GM12878 (cell line): ENCODE measurements around the gene ITGA7. TPM values are rescaled to one million over a fixed set of nuclear protein-coding genes. Genes with fewer than 3 reads are reported as not detected.

ENCODE experiments used
- BCL11A ChIP-seq: IDR thresholded peaks from 2 replicates; pipeline ENCODE4 v1.6.1; 2011; ENCODE audit warnings: low read depth, low read length
- EP300 ChIP-seq, 2 experiments: fragments of 150-350 bp in 1 of 2; IDR thresholded peaks; 2 replicates each; pipeline ENCODE4 v1.6.1; 2011 to 2012; ENCODE audit warnings: low read depth in 2 of 2, low read length in 2 of 2, borderline replicate concordance in 1 of 2, improper control_type of control experiment in 1 of 2, inconsistent platforms in 1 of 2; ENCODE audit not compliant: control insufficient read depth in 1 of 2
- IRF4 ChIP-seq: IDR thresholded peaks from 2 replicates; pipeline ENCODE4 v1.6.1; 2011; ENCODE audit warnings: low read depth, low read length
- JUNB ChIP-seq: IDR thresholded peaks from 2 replicates; pipeline ENCODE4 v1.6.1; 2016; ENCODE audit warnings: antibody characterized with exemption, mild to moderate bottlenecking
- MEF2A ChIP-seq: IDR thresholded peaks from 2 replicates; pipeline ENCODE4 v1.6.1; 2011; ENCODE audit warnings: low read depth, mild to moderate bottlenecking, low read length, moderate library complexity; ENCODE audit not compliant: insufficient read depth
- RUNX3 ChIP-seq: IDR thresholded peaks from 2 replicates; pipeline ENCODE4 v1.6.1; 2012; ENCODE audit warnings: low read length, inconsistent platforms
- SUZ12 ChIP-seq: fragments of 200-600 bp; sonication (generic); IDR thresholded peaks from one replicate; pipeline ENCODE4 v1.6.1; 2018; ENCODE audit warnings: antibody characterized with exemption, mild to moderate bottlenecking; ENCODE audit not compliant: unreplicated experiment
- TAF1 ChIP-seq: IDR thresholded peaks from 2 replicates; pipeline ENCODE4 v1.6.1; 2011; ENCODE audit warnings: mild to moderate bottlenecking, low read depth, low read length, borderline replicate concordance
- WRNIP1 ChIP-seq: IDR thresholded peaks from 2 replicates; pipeline ENCODE4 v1.6.1; 2011; ENCODE audit warnings: low read depth, low read length, improper control_type of control experiment, borderline replicate concordance
- ZNF207 ChIP-seq: fragments of 450-650 bp; IDR thresholded peaks from 2 replicates; pipeline ENCODE4 v1.6.1; 2014; ENCODE audit warnings: antibody characterized with exemption, mild to moderate bottlenecking, borderline replicate concordance
- ZNF622 ChIP-seq: fragments of 450-650 bp; IDR thresholded peaks from 2 replicates; pipeline ENCODE4 v1.6.1; 2017; ENCODE audit warnings: mild to moderate bottlenecking, inconsistent platforms
- polyA plus RNA-seq, 11 experiments: library from polyadenylated mRNA; depleted of rRNA in 4 of 11; unstranded in 6 of 11; stranded (reverse) in 5 of 11; fragments of >200 nt; fragmentation: Nextera tagmentation in 4 of 11; fragmentation: Illumina TruSeq in 1 of 11; extraction: Ambion mirVana in 4 of 11; extraction: Trizol in 1 of 11; gene quantifications; 1 replicate in 1 of 11; 2 replicates in 10 of 11; pipeline versions ENCODE4 v1.2.1 to v1.2.3, GENCODE V29; 2011 to 2016; ENCODE audit warnings: inconsistent platforms in 2 of 11, missing spikeins in 2 of 11, low read depth in 1 of 11
- total RNA-seq, 4 experiments: library from RNA; depleted of rRNA in 3 of 4; stranded (reverse); fragments of >200 nt in 3 of 4; fragmentation: Illumina TruSeq in 1 of 4; extraction: Trizol in 1 of 4; gene quantifications; 2 replicates each; pipeline versions ENCODE4 v1.2.1 to v1.2.3, GENCODE V29; 2013 to 2021
- TF ChIP-seq, protein P1 (sequence below): fragments of 450-650 bp; IDR thresholded peaks from 2 replicates; pipeline ENCODE4 v1.6.1; 2017; ENCODE audit warnings: mild to moderate bottlenecking
- TF ChIP-seq, protein P2 (sequence below): fragments of 450-650 bp; IDR thresholded peaks from 2 replicates; pipeline ENCODE4 v1.6.1; 2017; ENCODE audit warnings: borderline replicate concordance
- TF ChIP-seq, protein P3 (sequence below): fragments of 450-650 bp; conservative IDR thresholded peaks from 2 replicates; pipeline ENCODE4 v1.6.1; 2017; ENCODE audit warnings: mild to moderate bottlenecking, moderate library complexity
- TF ChIP-seq, protein P4 (sequence below): IDR thresholded peaks from 2 replicates; pipeline ENCODE4 v1.6.1; 2012; ENCODE audit warnings: improper control_type of control experiment, low read depth, low read length; ENCODE audit not compliant: insufficient replicate concordance

The ITGA7 gene
- total and polyA plus RNA-seq, 10 of the 15 experiments (the other 5 are each of a cell fraction or from before 2014, with no cell fraction given): 0.18 to 5.1 (median 1.5) TPM

DNA sequence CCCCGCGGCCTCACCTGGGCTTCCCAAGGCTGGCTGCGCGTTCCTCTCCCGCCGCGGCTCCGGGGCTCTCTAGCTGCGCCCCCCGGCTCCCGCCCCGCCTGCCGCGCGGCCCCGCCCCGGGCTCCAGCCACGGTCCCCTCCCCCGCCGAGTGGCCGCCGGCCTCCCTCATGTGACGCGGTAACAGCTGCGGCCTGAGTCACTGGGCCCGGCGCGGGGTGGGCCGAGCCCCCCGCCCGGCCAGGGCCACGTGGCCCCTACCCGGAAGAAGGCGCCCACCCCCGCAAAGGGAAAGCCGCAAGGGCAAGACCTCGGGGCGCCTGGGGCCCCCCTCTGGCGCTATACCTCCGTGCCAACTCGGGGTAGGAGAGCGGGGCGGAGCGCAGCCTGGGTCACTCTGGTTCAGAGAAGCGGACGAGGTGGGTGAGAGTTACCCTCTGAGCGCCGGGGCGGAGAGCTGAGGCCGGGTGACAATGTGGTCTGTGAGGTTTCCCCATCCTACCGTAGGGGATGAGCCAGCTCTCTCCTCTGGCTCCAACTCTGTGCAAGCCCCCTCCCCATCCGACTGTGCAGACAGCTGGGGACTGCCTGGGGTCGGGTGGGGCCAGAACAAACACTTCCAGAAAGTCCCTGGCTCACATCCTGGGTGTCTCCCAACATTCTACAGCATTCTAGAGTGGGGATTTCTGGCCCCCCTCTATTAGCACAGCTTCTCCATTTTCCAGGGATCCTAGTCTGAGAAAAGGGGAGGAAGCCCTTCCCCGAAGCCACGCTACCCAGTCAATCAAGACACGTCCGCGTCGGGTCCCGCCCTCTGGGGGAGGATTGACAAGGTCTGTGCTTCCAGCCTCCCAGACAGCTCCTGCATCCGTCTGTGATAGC, 21.5 kb upstream of the ITGA7 start, which contains the start of gene CD63 (continued):
- TF ChIP-seq, protein P1, sequence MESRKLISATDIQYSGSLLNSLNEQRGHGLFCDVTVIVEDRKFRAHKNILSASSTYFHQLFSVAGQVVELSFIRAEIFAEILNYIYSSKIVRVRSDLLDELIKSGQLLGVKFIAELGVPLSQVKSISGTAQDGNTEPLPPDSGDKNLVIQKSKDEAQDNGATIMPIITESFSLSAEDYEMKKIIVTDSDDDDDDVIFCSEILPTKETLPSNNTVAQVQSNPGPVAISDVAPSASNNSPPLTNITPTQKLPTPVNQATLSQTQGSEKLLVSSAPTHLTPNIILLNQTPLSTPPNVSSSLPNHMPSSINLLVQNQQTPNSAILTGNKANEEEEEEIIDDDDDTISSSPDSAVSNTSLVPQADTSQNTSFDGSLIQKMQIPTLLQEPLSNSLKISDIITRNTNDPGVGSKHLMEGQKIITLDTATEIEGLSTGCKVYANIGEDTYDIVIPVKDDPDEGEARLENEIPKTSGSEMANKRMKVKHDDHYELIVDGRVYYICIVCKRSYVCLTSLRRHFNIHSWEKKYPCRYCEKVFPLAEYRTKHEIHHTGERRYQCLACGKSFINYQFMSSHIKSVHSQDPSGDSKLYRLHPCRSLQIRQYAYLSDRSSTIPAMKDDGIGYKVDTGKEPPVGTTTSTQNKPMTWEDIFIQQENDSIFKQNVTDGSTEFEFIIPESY: no peak
- TF ChIP-seq, protein P2, sequence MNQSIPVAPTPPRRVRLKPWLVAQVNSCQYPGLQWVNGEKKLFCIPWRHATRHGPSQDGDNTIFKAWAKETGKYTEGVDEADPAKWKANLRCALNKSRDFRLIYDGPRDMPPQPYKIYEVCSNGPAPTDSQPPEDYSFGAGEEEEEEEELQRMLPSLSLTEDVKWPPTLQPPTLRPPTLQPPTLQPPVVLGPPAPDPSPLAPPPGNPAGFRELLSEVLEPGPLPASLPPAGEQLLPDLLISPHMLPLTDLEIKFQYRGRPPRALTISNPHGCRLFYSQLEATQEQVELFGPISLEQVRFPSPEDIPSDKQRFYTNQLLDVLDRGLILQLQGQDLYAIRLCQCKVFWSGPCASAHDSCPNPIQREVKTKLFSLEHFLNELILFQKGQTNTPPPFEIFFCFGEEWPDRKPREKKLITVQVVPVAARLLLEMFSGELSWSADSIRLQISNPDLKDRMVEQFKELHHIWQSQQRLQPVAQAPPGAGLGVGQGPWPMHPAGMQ: no peak
- TF ChIP-seq MEF2A: no peak
- TF ChIP-seq ZNF207: no peak
- no peak for TF ChIP-seq BCL11A
- TF ChIP-seq IRF4: no peak
- TF ChIP-seq, protein P3, sequence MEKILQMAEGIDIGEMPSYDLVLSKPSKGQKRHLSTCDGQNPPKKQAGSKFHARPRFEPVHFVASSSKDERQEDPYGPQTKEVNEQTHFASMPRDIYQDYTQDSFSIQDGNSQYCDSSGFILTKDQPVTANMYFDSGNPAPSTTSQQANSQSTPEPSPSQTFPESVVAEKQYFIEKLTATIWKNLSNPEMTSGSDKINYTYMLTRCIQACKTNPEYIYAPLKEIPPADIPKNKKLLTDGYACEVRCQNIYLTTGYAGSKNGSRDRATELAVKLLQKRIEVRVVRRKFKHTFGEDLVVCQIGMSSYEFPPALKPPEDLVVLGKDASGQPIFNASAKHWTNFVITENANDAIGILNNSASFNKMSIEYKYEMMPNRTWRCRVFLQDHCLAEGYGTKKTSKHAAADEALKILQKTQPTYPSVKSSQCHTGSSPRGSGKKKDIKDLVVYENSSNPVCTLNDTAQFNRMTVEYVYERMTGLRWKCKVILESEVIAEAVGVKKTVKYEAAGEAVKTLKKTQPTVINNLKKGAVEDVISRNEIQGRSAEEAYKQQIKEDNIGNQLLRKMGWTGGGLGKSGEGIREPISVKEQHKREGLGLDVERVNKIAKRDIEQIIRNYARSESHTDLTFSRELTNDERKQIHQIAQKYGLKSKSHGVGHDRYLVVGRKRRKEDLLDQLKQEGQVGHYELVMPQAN: peak; percentile 94
- TF ChIP-seq WRNIP1: no peak
- TF ChIP-seq RUNX3: peak; percentile 67
- TF ChIP-seq ZNF622: no peak
- no peak for TF ChIP-seq SUZ12
- TF ChIP-seq TAF1: peak; percentile 48; the same call in 1 of the 2 replicates
- TF ChIP-seq, protein P4, sequence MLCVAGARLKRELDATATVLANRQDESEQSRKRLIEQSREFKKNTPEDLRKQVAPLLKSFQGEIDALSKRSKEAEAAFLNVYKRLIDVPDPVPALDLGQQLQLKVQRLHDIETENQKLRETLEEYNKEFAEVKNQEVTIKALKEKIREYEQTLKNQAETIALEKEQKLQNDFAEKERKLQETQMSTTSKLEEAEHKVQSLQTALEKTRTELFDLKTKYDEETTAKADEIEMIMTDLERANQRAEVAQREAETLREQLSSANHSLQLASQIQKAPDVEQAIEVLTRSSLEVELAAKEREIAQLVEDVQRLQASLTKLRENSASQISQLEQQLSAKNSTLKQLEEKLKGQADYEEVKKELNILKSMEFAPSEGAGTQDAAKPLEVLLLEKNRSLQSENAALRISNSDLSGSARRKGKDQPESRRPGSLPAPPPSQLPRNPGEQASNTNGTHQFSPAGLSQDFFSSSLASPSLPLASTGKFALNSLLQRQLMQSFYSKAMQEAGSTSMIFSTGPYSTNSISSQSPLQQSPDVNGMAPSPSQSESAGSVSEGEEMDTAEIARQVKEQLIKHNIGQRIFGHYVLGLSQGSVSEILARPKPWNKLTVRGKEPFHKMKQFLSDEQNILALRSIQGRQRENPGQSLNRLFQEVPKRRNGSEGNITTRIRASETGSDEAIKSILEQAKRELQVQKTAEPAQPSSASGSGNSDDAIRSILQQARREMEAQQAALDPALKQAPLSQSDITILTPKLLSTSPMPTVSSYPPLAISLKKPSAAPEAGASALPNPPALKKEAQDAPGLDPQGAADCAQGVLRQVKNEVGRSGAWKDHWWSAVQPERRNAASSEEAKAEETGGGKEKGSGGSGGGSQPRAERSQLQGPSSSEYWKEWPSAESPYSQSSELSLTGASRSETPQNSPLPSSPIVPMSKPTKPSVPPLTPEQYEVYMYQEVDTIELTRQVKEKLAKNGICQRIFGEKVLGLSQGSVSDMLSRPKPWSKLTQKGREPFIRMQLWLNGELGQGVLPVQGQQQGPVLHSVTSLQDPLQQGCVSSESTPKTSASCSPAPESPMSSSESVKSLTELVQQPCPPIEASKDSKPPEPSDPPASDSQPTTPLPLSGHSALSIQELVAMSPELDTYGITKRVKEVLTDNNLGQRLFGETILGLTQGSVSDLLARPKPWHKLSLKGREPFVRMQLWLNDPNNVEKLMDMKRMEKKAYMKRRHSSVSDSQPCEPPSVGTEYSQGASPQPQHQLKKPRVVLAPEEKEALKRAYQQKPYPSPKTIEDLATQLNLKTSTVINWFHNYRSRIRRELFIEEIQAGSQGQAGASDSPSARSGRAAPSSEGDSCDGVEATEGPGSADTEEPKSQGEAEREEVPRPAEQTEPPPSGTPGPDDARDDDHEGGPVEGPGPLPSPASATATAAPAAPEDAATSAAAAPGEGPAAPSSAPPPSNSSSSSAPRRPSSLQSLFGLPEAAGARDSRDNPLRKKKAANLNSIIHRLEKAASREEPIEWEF: no peak
- TF ChIP-seq EP300 (IDR thresholded peaks at IDR 0.05; ENCODE audit: borderline replicate concordance in 1 of 2, control insufficient read depth in 1 of 2, low read depth in 2 of 2, low read length in 2 of 2): peak in 1 of 2 experiments; percentile 46; a peak in 1 of 4 replicates
- no peak for TF ChIP-seq JUNB
